NOMO-1 treated with DMSO at 0.1 percent for 48 hours (cell line): ENCODE data around the gene GNAZ.

Source experiments
- DNase-seq: peaks from one replicate; lab custom pipeline; 2025; ENCODE audit not compliant: unreplicated experiment; lab: John Stamatoyannopoulos, UW

Gene GNAZ

DNA sequence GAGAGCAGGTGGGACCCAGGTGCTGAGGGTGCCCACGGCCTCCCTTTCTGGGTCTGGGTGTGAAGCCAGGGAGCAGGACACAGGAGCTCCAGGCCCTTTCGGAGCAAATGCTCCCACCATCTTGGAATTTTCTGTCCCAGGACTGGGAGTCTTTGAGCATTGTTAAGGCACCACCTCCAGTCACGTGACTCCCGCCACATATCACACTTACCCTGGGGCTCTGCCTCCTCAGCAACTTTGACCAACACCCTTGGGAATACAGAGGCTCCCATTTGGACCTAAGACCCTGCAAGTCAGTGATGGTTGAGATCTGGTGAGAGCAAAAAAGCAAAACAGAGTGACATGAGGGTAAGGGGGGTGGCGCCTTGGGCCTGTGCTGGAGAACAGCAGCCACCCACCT is 35.6 kb downstream of the GNAZ start:
- no peak for DNase-seq

- no peak for DNase-seq
These were observed 36.0 kb downstream of the GNAZ start for GRCh38 chr22:23106344-23106743.

- no peak for DNase-seq
These were observed 36.6 kb downstream of the GNAZ start for GRCh38 chr22:23106906-23107367.

- no peak for DNase-seq
These were observed 37.3 kb downstream of the GNAZ start for GRCh38 chr22:23107487-23108248.

- DNase-seq: no peak
These were observed 38.1 kb downstream of the GNAZ start for GRCh38 chr22:23108249-23109078.

DNA sequence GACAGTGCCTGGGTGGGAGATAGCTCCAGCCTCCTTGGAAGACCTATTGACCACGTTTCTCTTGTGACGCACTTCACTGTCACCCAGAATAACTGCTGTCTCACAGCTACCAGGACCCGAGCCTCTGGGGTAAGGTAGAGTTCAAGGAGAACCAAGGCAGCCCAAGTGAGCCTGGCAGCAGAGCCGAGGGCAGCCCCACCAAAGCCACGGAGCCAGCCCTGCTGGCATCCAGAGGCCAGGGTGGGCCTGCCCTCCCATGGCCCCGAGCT is 38.7 kb downstream of the GNAZ start:
- DNase-seq: no peak

DNA sequence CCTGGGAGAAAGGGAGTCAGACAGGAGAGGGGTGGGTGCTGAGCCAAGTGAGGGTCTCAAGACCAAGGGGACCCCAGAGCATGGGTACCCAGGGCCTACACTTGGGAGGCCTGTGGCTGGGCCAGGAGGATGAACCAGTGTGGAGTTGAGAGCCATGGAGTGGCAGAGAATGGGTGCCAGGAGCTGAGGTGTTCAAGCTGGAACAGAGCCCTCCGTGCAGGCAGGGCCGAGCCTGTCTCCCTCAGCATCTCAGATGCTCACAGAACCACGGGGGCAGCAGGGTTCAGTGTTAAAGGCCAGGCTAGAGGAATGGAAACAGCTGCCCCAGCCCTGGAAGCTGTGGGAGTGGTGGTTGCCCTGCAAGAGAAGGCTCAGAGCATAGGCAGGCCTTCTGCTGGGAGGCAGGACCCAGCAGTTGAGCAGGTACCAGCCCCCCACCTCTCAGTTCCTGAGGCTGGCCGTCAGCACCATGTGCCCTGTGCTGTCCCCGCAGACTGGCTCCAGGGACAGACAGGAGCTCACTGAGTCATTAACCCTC is 39.2 kb downstream of the GNAZ start:
- no peak for DNase-seq

- DNase-seq: no peak
These were observed 40.0 kb downstream of the GNAZ start for GRCh38 chr22:23110190-23110921.

- no peak for DNase-seq
These were observed 40.7 kb downstream of the GNAZ start for GRCh38 chr22:23110922-23111527.

DNA sequence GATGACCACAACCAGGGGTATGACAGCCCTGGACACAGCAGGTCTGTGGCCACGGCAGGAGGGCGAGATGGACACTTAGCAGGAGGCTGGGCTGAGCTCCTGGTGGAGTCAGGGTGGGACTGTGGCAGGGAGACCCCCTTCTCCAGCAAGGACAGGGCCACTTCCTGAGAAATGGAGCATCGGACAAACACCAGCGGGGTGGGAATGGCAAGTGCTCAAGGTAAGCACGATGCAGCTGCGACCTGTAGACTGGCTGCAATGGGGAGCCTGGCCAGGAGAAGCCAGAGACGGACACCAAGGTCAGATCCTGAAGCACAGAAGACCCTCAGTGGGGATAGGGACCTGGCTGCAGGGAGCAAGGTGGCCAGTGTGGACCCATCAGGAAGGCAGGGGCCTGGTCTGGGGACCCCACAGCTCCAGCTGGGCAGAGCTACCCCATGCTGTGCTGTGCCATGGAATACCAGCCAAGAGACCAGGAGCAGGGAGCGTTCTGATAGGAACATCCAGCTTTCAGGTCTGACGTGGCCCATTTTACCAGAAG is 42.2 kb downstream of the GNAZ start:
- no peak for DNase-seq

DNA sequence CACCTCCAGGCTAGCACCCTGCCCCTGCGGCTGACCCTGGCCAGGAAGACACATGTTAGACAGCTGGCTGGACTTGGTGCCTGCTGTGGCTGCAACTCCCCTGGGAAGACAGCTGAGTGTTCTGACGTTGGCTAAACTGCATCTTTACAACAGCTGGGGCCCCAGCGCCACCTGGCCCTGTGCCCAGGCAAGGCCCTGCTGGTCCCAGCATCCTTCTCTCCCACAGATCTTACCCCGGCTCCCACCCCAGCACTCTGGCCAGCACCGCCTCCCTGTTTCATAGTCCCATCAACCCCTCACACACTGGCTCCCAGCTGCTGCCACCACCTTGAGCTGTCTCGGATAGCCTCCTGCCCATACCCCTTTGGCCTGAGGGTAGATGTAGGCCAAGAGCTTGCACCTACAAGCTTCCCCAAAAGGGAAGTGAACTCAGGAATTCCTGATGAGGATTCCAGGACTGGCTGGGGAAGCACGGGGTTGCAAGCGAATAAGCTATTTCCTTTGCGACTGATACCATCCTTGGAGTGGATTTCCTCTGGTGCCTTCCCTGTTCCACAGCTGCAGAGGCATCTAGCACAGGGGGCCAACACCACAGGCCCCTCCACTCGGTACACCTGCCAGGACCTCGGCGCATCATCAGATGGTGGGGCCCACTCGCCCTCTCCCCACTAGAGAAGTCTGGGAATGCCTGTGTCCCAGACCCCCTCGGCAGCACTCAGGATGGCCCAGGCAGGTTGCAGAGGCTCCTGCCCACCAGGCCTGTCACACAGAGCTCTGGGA is 42.9 kb downstream of the GNAZ start:
- no peak for DNase-seq

DNA sequence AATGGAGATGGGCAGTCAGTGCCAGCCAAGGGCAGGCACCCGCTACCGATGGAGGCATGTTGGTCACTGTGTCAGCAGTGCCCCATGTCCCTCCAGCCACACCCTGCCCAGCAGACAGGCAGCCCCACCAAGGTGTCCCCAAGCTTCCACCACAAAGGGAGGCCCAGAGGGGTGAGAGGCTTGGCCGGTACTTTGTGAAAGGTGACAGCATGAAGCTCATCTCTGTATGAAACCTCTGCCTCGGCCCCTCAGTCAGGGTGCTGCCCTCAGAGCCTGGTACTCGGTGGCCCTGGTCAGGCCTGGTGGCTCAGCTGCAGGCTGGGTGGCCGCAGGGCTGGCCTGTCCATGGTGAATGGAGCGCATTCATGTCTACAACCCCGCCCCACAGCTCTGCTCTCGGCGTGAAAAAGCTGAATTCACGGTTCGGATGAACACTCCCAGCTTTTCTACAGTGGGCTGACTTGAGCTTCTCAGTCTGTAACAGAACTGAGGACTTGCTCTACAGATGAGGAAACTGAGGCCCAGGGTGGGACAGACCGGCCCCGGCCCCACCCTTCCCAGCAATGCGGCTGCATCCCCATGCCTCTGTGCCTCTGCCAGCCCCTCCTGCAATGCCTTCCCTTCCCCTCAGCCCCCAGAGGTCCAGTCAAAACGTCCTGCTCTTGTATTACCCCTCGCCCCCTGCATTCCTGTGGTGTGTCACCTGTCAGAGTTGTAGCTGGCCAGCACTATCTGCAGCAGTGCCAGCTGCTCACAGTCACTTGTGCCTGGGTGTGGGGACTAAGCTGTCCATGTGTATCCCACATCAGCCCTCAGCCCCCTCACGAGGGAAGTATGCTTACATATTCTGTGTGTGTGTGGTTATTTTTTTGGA is 43.8 kb downstream of the GNAZ start:
- no peak for DNase-seq

GRCh38 chr22:23114721-23115020 is 44.4 kb downstream of the GNAZ start:
- no peak for DNase-seq

DNA sequence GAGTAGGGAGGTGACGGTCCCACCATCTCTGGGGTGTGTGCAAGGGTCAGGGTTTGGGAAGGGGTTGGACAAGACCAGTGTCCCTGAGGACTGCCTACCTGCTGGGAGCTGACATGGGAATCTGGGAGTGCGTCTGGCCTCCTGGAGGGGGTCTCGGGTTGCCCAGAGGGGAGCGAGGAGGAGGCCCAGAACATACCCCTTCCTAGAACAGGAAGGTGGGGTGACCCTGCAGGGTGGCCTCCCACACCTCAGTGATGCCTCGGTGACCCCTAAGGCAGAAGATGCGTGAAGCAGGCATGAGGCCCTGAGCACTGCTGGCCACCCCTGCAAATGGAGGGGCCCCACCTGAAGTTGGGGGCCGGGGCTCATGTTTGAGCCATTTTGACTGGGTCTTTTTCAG is 45.0 kb downstream of the GNAZ start:
- no peak for DNase-seq

GRCh38 chr22:23115825-23116494 is 45.6 kb downstream of the GNAZ start:
- DNase-seq: no peak

- DNase-seq: no peak
These were observed 46.4 kb downstream of the GNAZ start for GRCh38 chr22:23116506-23117263.

- DNase-seq: no peak
These were observed 47.0 kb downstream of the GNAZ start for GRCh38 chr22:23117275-23117674.
